Measurements from ENCODE around the gene TMEM178A. TPM values are rescaled to one million over a fixed set of nuclear protein-coding genes. Genes with fewer than 3 reads are reported as not detected.
"Not testable (repeated sequence)": the region's sequence is repeated elsewhere in the genome, so short reads cannot be mapped to it uniquely, and the experiment has no call there.

Gene TMEM178A
- total and polyA plus RNA-seq, 2 donors (not counting 1 experiment from before 2014, with no cell fraction given), result 0.69 to 0.99 TPM

- Histone ChIP-seq H3K27me3 (replicated peaks in 1 of 4; ENCODE audit: control extremely low read depth in 1 of 4, control insufficient read depth in 3 of 4, insufficient read depth in 4 of 4, low read length in 3 of 4) (no peaks in the 10 kb centered on the region), H2AFZ (ENCODE audit: insufficient read depth, low read depth, low read length, poor library complexity, severe bottlenecking) (no peak overlapping the region), H3K4me1 (ENCODE audit: control insufficient read depth in 2 of 2, insufficient read depth in 2 of 2, low read length in 2 of 2) (no peaks in the 10 kb centered on the region), H4K20me1 (ENCODE audit: control insufficient read depth, insufficient read depth, low read length, poor library complexity, severe bottlenecking) (no peaks in the 10 kb centered on the region), H3K9ac (ENCODE audit: low read length) (no peak overlapping the region), H3K4me2 (replicated peaks; ENCODE audit: low read depth, low read length, poor library complexity, severe bottlenecking) (no peak overlapping the region), H3K9me3 (ENCODE audit: control extremely low read depth in 1 of 3, control insufficient read depth in 2 of 3, insufficient read depth in 1 of 3, low read length in 2 of 3) (peaks cover 0 to 1% (median 0%) of the 10 kb centered on the region in 3 donors), H3K27ac (ENCODE audit: low read length in 2 of 2) (no peak overlapping the region), H3K4me3 (ENCODE audit: control extremely low read depth in 1 of 5, extremely low read depth in 1 of 5, insufficient read depth in 1 of 5, low read depth in 2 of 5, low read length in 4 of 5) (no peak overlapping the region), H3K36me3 (replicated peaks in 1 of 2; ENCODE audit: control extremely low read depth in 1 of 2, control insufficient read depth in 1 of 2, extremely low read depth in 1 of 2, insufficient read depth in 2 of 2, low read length in 1 of 2) (no peaks in the 10 kb centered on the region), H3K79me2 (ENCODE audit: control insufficient read depth, insufficient read depth, low read length) (no peaks in the 10 kb centered on the region)
- H3K4me3 Mint-ChIP-seq, result no peak overlapping the region
- TF ChIP-seq EZH2 (IDR thresholded peaks at IDR 0.05; ENCODE audit: borderline replicate concordance, insufficient read depth, low read depth, low read length, poor library complexity, severe bottlenecking) (no peak), CTCF (IDR thresholded peaks at IDR 0.05) (no peak)
- CTCF ChIA-PET, result no interaction called here
- 86% methylated on average over 1 of the region's 5 CpGs for WGBS (ENCODE audit: insufficient coverage)
- DNase-seq (no peak), ATAC-seq (ENCODE audit: low read depth) (no peak)
- H3K27ac Mint-ChIP-seq, result no peak overlapping the region
- no peaks in the 10 kb centered on the region for H3K4me1 Mint-ChIP-seq
- POLR2A ChIA-PET, result no interaction called here
- intact Hi-C loops (cut with micrococcal nuclease), result no loop called here
- H3K27me3 Mint-ChIP-seq, result peaks cover 13% of the 10 kb centered on the region
- no peaks in the 10 kb centered on the region for H3K9me3 Mint-ChIP-seq (ENCODE audit: insufficient read depth)
These were observed 39.8 kb upstream of the TMEM178A start for GRCh38 chr2:39625927-39626270.

GRCh38 chr2:39628346-39628745 is 37.4 kb upstream of the TMEM178A start:
- H3K4me3 Mint-ChIP-seq; H3K4me3 ChIP-seq (ENCODE audit: control extremely low read depth in 1 of 5, extremely low read depth in 1 of 5, insufficient read depth in 1 of 5, low read depth in 2 of 5, low read length in 4 of 5); H3K4me1 Mint-ChIP-seq; H3K9me3 ChIP-seq (ENCODE audit: control extremely low read depth in 1 of 3, control insufficient read depth in 2 of 3, insufficient read depth in 1 of 3, low read length in 2 of 3); H4K20me1 ChIP-seq (ENCODE audit: control insufficient read depth, insufficient read depth, low read length, poor library complexity, severe bottlenecking); CTCF ChIA-PET; H3K27me3 ChIP-seq (replicated peaks in 1 of 4; ENCODE audit: control extremely low read depth in 1 of 4, control insufficient read depth in 3 of 4, insufficient read depth in 4 of 4, low read length in 3 of 4); H3K27ac ChIP-seq (ENCODE audit: low read length in 2 of 2); H3K9ac ChIP-seq (ENCODE audit: low read length); H3K36me3 ChIP-seq (replicated peaks in 1 of 2; ENCODE audit: control extremely low read depth in 1 of 2, control insufficient read depth in 1 of 2, extremely low read depth in 1 of 2, insufficient read depth in 2 of 2, low read length in 1 of 2); H2AFZ ChIP-seq (ENCODE audit: insufficient read depth, low read depth, low read length, poor library complexity, severe bottlenecking); H3K9me3 Mint-ChIP-seq (ENCODE audit: insufficient read depth); H3K27ac Mint-ChIP-seq; H3K79me2 ChIP-seq (ENCODE audit: control insufficient read depth, insufficient read depth, low read length); ATAC-seq (ENCODE audit: low read depth); H3K27me3 Mint-ChIP-seq; DNase-seq; H3K4me1 ChIP-seq (ENCODE audit: control insufficient read depth in 2 of 2, insufficient read depth in 2 of 2, low read length in 2 of 2); intact Hi-C loops (cut with micrococcal nuclease); POLR2A ChIA-PET; H3K4me2 ChIP-seq (replicated peaks; ENCODE audit: low read depth, low read length, poor library complexity, severe bottlenecking): not testable (repeated sequence)
- 99% methylated on average over 13 of the region's 28 CpGs for WGBS (ENCODE audit: insufficient coverage)

All from B cell (primary cell).